Measurements from ENCODE around the gene MYL6B. TPM values are rescaled to one million over a fixed set of nuclear protein-coding genes. Genes with fewer than 3 reads are reported as not detected.
A peak's percentile ranks its signal among the peaks of the same experiment; 100 is the strongest.

MYL6B gene
- total RNA-seq, 1 experiment from 2014 or later = 66.5 TPM

DNA sequence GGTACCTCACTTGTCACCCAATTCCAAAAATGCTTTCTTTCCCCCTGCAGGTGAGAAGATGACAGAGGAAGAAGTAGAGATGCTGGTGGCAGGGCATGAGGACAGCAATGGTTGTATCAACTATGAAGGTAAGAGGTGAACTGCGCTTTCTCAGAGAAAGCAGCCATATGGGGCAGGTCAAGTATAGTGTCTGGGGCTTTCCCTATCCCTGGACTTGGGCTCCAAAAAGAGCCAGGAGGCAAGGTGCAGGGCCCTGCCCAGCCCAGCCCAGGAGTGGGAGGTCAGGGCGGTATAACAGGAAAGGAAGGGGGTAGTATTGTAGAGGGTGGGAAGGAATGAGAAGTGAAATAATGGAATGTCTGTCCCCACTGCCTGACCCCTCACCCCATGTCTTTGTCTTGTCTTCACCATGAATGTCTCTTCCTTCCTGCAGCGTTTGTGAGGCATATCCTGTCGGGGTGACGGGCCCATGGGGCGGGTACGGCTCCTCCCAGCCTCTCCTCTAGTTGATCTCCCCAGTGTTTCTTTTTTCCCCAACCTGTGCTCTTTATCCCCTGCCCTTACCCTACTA lies 7.9 kb downstream of the MYL6B start:
- ChIA-PET CTCF (no interaction called here), POLR2A (no interaction called here)
- no peak for TF ChIP-seq SIN3A (IDR thresholded peaks at IDR 0.05; ENCODE audit: borderline replicate concordance, insufficient read depth, low read depth, low read length)
- TF ChIP-seq POLR2AphosphoS5 (IDR thresholded peaks at IDR 0.05; ENCODE audit: low read depth, low read length) = peak; percentile 46
- no TSS peak for BruUV-seq (replicated peaks)
- intact Hi-C loops (cut with micrococcal nuclease; ENCODE audit: unreplicated experiment) = no loop called here
- DNase-seq (ENCODE audit: low read depth, low spot score) (no peak), ATAC-seq (no peak)
- peaks cover 20% of the 10 kb centered on the region for H3K4me1 ChIP-seq (ENCODE audit: control insufficient read depth, insufficient read depth, low read length)
- peak overlapping the region; percentile 74 to 78 for H3K4me3 ChIP-seq (ENCODE audit: low read depth in 2 of 2, low read length in 2 of 2)
- no peaks in the 10 kb centered on the region for H3K27me3 ChIP-seq (ENCODE audit: control insufficient read depth, insufficient read depth, low read length)
- H3K36me3 ChIP-seq (ENCODE audit: control insufficient read depth, insufficient read depth, low read length) = peaks cover 2% of the 10 kb centered on the region; the same call in 1 of the 2 replicates
- in situ Hi-C loops (cut with HindIII; ENCODE audit: low pct_unique_long_range_greater_than_20kb, low sequenced_read_pairs) = no loop called here
- H3K9me3 ChIP-seq (ENCODE audit: control insufficient read depth, insufficient read depth, low read depth, low read length) = no peaks in the 10 kb centered on the region
- H3K27ac ChIP-seq (ENCODE audit: low read length) = peak overlapping the region; percentile 88

DNA sequence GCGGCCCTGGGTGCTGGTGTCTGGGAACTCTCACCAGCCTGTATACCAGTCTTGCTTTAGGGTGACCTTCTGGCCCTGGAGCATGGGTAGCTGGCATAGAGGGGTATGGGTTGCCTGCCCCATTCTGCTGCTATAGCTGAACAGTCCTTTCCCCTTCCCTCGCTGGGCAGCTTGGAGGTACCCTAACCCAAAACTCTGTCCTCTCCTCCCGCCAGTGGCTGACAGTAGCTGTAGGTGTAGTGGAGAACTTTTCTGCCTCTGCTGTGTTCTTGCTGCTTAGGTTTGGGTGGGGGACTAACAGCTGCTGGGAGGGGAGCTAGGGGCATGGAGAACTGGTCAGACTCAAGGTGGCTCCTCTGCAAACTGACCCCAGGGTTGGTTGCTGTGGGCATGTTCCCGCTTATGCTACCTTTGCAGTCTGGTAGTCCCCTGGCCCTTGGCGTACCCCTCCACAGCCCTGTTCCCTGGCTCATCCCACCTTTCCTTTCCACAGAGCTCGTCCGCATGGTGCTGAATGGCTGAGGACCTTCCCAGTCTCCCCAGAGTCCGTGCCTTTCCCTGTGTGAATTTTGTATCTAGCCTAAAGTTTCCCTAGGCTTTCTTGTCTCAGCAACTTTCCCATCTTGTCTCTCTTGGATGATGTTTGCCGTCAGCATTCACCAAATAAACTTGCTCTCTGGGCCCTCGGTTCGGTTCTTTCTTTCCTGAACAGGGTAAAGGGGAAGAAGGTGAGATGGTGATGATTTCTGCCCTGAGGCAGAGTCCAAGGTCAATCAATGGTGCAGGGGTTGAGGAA lies 8.7 kb downstream of the MYL6B start:
- ChIA-PET CTCF (interaction anchor here (0.5 to 1.3 kb wide), 2 partner anchors 43 to 72 kb away, joined by 3 to 5 read pairs; partner anchors contain the start of gene ZC3H10), POLR2A (no interaction called here)
- no peaks in the 10 kb centered on the region for H3K9me3 ChIP-seq (ENCODE audit: control insufficient read depth, insufficient read depth, low read depth, low read length)
- peaks cover 2% of the 10 kb centered on the region; the same call in 1 of the 2 replicates for H3K36me3 ChIP-seq (ENCODE audit: control insufficient read depth, insufficient read depth, low read length)
- H3K27ac ChIP-seq (ENCODE audit: low read length) = peak overlapping the region; percentile 35; the same call in 1 of the 2 replicates
- H3K4me1 ChIP-seq (ENCODE audit: control insufficient read depth, insufficient read depth, low read length) = peaks cover 20% of the 10 kb centered on the region
- DNase-seq (ENCODE audit: low read depth, low spot score) (no peak), ATAC-seq (no peak)
- no peaks in the 10 kb centered on the region for H3K27me3 ChIP-seq (ENCODE audit: control insufficient read depth, insufficient read depth, low read length)
- in situ Hi-C loops (cut with HindIII; ENCODE audit: low pct_unique_long_range_greater_than_20kb, low sequenced_read_pairs) (no loop called here), intact Hi-C loops (cut with micrococcal nuclease; ENCODE audit: unreplicated experiment) (no loop called here)
- BruUV-seq (replicated peaks) = no TSS peak
- TF ChIP-seq TCF7L2 (IDR thresholded peaks at IDR 0.05; ENCODE audit: low read depth, low read length) = no peak
- no peak for TF ChIP-seq SIN3A (IDR thresholded peaks at IDR 0.05; ENCODE audit: borderline replicate concordance, insufficient read depth, low read depth, low read length)
- TF ChIP-seq POLR2AphosphoS5 (IDR thresholded peaks at IDR 0.05; ENCODE audit: low read depth, low read length) = no peak; the same call in 1 of the 2 replicates
- TF ChIP-seq, protein P1, sequence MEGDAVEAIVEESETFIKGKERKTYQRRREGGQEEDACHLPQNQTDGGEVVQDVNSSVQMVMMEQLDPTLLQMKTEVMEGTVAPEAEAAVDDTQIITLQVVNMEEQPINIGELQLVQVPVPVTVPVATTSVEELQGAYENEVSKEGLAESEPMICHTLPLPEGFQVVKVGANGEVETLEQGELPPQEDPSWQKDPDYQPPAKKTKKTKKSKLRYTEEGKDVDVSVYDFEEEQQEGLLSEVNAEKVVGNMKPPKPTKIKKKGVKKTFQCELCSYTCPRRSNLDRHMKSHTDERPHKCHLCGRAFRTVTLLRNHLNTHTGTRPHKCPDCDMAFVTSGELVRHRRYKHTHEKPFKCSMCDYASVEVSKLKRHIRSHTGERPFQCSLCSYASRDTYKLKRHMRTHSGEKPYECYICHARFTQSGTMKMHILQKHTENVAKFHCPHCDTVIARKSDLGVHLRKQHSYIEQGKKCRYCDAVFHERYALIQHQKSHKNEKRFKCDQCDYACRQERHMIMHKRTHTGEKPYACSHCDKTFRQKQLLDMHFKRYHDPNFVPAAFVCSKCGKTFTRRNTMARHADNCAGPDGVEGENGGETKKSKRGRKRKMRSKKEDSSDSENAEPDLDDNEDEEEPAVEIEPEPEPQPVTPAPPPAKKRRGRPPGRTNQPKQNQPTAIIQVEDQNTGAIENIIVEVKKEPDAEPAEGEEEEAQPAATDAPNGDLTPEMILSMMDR (IDR thresholded peaks at IDR 0.05) = no peak
- TF ChIP-seq, protein P2, sequence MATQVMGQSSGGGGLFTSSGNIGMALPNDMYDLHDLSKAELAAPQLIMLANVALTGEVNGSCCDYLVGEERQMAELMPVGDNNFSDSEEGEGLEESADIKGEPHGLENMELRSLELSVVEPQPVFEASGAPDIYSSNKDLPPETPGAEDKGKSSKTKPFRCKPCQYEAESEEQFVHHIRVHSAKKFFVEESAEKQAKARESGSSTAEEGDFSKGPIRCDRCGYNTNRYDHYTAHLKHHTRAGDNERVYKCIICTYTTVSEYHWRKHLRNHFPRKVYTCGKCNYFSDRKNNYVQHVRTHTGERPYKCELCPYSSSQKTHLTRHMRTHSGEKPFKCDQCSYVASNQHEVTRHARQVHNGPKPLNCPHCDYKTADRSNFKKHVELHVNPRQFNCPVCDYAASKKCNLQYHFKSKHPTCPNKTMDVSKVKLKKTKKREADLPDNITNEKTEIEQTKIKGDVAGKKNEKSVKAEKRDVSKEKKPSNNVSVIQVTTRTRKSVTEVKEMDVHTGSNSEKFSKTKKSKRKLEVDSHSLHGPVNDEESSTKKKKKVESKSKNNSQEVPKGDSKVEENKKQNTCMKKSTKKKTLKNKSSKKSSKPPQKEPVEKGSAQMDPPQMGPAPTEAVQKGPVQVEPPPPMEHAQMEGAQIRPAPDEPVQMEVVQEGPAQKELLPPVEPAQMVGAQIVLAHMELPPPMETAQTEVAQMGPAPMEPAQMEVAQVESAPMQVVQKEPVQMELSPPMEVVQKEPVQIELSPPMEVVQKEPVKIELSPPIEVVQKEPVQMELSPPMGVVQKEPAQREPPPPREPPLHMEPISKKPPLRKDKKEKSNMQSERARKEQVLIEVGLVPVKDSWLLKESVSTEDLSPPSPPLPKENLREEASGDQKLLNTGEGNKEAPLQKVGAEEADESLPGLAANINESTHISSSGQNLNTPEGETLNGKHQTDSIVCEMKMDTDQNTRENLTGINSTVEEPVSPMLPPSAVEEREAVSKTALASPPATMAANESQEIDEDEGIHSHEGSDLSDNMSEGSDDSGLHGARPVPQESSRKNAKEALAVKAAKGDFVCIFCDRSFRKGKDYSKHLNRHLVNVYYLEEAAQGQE (IDR thresholded peaks at IDR 0.05; ENCODE audit: insufficient read depth in 1 of 2, low read depth in 2 of 2, low read length in 1 of 2) = no peak
- peak overlapping the region; percentile 74 to 78; a peak in 3 of 4 replicates for H3K4me3 ChIP-seq (ENCODE audit: low read depth in 2 of 2, low read length in 2 of 2)

Measured in Panc1 (cell line).